Measurements from ENCODE around the gene NTRK3. TPM values are rescaled to one million over a fixed set of nuclear protein-coding genes. Genes with fewer than 3 reads are reported as not detected.

The NTRK3 gene
- total RNA-seq, 3 donors from 2014 or later (not counting 1 experiment from before 2014, with no cell fraction given), result not detected

GRCh38 chr15:88241060-88241459 lies 15.5 kb downstream of the NTRK3 start:
- Histone ChIP-seq H3K36me3 (ENCODE audit: control insufficient read depth, insufficient read depth, low read length) (no peaks in the 10 kb centered on the region), H3K27ac (ENCODE audit: low read length) (no peak overlapping the region), H3K4me1 (ENCODE audit: control insufficient read depth, insufficient read depth, low read length) (no peaks in the 10 kb centered on the region), H3K4me3 (ENCODE audit: low read length) (no peak overlapping the region), H3K9me3 (ENCODE audit: control insufficient read depth, insufficient read depth, low read length) (no peaks in the 10 kb centered on the region), H3K27me3 (ENCODE audit: control insufficient read depth, insufficient read depth, low read length) (no peaks in the 10 kb centered on the region)
- no peak overlapping the region for H3K4me3 Mint-ChIP-seq
- H3K9me3 Mint-ChIP-seq, result no peaks in the 10 kb centered on the region
- 66% methylated on average over 5 of the region's 5 CpGs for WGBS (ENCODE audit: insufficient coverage)
- no peaks in the 10 kb centered on the region for H3K36me3 Mint-ChIP-seq
- peaks cover 6 to 16% of the 10 kb centered on the region in 2 donors for H3K27me3 Mint-ChIP-seq (ENCODE audit: low read depth in 2 of 2)
- intact Hi-C loops (cut with micrococcal nuclease), result no loop called here
- TF ChIP-seq, protein P1, sequence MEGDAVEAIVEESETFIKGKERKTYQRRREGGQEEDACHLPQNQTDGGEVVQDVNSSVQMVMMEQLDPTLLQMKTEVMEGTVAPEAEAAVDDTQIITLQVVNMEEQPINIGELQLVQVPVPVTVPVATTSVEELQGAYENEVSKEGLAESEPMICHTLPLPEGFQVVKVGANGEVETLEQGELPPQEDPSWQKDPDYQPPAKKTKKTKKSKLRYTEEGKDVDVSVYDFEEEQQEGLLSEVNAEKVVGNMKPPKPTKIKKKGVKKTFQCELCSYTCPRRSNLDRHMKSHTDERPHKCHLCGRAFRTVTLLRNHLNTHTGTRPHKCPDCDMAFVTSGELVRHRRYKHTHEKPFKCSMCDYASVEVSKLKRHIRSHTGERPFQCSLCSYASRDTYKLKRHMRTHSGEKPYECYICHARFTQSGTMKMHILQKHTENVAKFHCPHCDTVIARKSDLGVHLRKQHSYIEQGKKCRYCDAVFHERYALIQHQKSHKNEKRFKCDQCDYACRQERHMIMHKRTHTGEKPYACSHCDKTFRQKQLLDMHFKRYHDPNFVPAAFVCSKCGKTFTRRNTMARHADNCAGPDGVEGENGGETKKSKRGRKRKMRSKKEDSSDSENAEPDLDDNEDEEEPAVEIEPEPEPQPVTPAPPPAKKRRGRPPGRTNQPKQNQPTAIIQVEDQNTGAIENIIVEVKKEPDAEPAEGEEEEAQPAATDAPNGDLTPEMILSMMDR (IDR thresholded peaks at IDR 0.05), result no peak
- no peaks in the 10 kb centered on the region for H3K4me1 Mint-ChIP-seq
- ATAC-seq (no peak), DNase-seq (no peak)
- no peak overlapping the region for H3K27ac Mint-ChIP-seq

- H3K9me3 Mint-ChIP-seq, result no peaks in the 10 kb centered on the region
- no peak overlapping the region for H3K27ac Mint-ChIP-seq
- H3K9me3 ChIP-seq (ENCODE audit: control insufficient read depth, insufficient read depth, low read length), result no peaks in the 10 kb centered on the region
- peaks cover 10 to 16% of the 10 kb centered on the region in 2 donors for H3K27me3 Mint-ChIP-seq (ENCODE audit: low read depth in 2 of 2)
- intact Hi-C loops (cut with micrococcal nuclease), result no loop called here
- H3K36me3 Mint-ChIP-seq, result no peaks in the 10 kb centered on the region
- DNase-seq (no peak), ATAC-seq (no peak)
- WGBS (ENCODE audit: insufficient coverage), result 89% methylated on average over 9 of the region's 9 CpGs
- H3K4me1 Mint-ChIP-seq, result no peaks in the 10 kb centered on the region
- no peaks in the 10 kb centered on the region for H3K4me1 ChIP-seq (ENCODE audit: control insufficient read depth, insufficient read depth, low read length)
- H3K27me3 ChIP-seq (ENCODE audit: control insufficient read depth, insufficient read depth, low read length), result no peaks in the 10 kb centered on the region
- no peak overlapping the region for H3K4me3 ChIP-seq (ENCODE audit: low read length)
- TF ChIP-seq, protein P1 (IDR thresholded peaks at IDR 0.05), result no peak
- no peaks in the 10 kb centered on the region for H3K36me3 ChIP-seq (ENCODE audit: control insufficient read depth, insufficient read depth, low read length)
- no peak overlapping the region for H3K27ac ChIP-seq (ENCODE audit: low read length)
- H3K4me3 Mint-ChIP-seq, result no peak overlapping the region
These were observed 16.9 kb downstream of the NTRK3 start for GRCh38 chr15:88239594-88239993.

GRCh38 chr15:88238618-88239430 lies 17.7 kb downstream of the NTRK3 start:
- no peaks in the 10 kb centered on the region for H3K4me1 ChIP-seq (ENCODE audit: control insufficient read depth, insufficient read depth, low read length)
- H3K36me3 Mint-ChIP-seq, result no peaks in the 10 kb centered on the region
- no peak overlapping the region for H3K4me3 ChIP-seq (ENCODE audit: low read length)
- DNase-seq, result no peak
- TF ChIP-seq, protein P1 (IDR thresholded peaks at IDR 0.05), result no peak
- 75% methylated on average over 8 of the region's 8 CpGs for WGBS (ENCODE audit: insufficient coverage)
- intact Hi-C loops (cut with micrococcal nuclease), result no loop called here
- H3K9me3 Mint-ChIP-seq, result no peaks in the 10 kb centered on the region
- no peak for ATAC-seq
- no peak overlapping the region for H3K4me3 Mint-ChIP-seq
- H3K4me1 Mint-ChIP-seq, result no peaks in the 10 kb centered on the region
- H3K27ac ChIP-seq (ENCODE audit: low read length), result no peak overlapping the region
- H3K36me3 ChIP-seq (ENCODE audit: control insufficient read depth, insufficient read depth, low read length), result no peaks in the 10 kb centered on the region
- H3K27ac Mint-ChIP-seq, result no peak overlapping the region
- H3K27me3 ChIP-seq (ENCODE audit: control insufficient read depth, insufficient read depth, low read length), result no peaks in the 10 kb centered on the region
- peaks cover 16% of the 10 kb centered on the region in 2 donors for H3K27me3 Mint-ChIP-seq (ENCODE audit: low read depth in 2 of 2)
- no peaks in the 10 kb centered on the region for H3K9me3 ChIP-seq (ENCODE audit: control insufficient read depth, insufficient read depth, low read length)

GRCh38 chr15:88234711-88235110 lies 21.8 kb downstream of the NTRK3 start:
- Histone ChIP-seq H3K4me3 (ENCODE audit: low read length) (no peak overlapping the region), H3K36me3 (ENCODE audit: control insufficient read depth, insufficient read depth, low read length) (no peaks in the 10 kb centered on the region), H3K4me1 (ENCODE audit: control insufficient read depth, insufficient read depth, low read length) (no peaks in the 10 kb centered on the region), H3K27ac (ENCODE audit: low read length) (no peak overlapping the region), H3K9me3 (ENCODE audit: control insufficient read depth, insufficient read depth, low read length) (no peaks in the 10 kb centered on the region), H3K27me3 (ENCODE audit: control insufficient read depth, insufficient read depth, low read length) (no peaks in the 10 kb centered on the region)
- H3K27ac Mint-ChIP-seq, result no peak overlapping the region
- 81% methylated on average over 8 of the region's 8 CpGs for WGBS (ENCODE audit: insufficient coverage)
- no peaks in the 10 kb centered on the region for H3K36me3 Mint-ChIP-seq
- peaks cover 7 to 25% of the 10 kb centered on the region in 2 donors for H3K27me3 Mint-ChIP-seq (ENCODE audit: low read depth in 2 of 2)
- TF ChIP-seq, protein P1 (IDR thresholded peaks at IDR 0.05), result no peak
- no peak overlapping the region for H3K4me3 Mint-ChIP-seq
- DNase-seq, result no peak
- H3K9me3 Mint-ChIP-seq, result no peaks in the 10 kb centered on the region
- intact Hi-C loops (cut with micrococcal nuclease), result no loop called here
- no peak for ATAC-seq
- no peaks in the 10 kb centered on the region for H3K4me1 Mint-ChIP-seq
